HG03159 (cell line): Measurements from ENCODE around the gene LRRC43.

Source experiments
- ATAC-seq: cut with Tn5 transposase; IDR thresholded peaks from one replicate; pipeline ENCODE4 v1.9.1; 2021; ENCODE audit warnings: mild to moderate bottlenecking, moderate library complexity; ENCODE audit not compliant: unreplicated experiment

Gene LRRC43

GRCh38 chr12:122225683-122226365 lies 42.9 kb downstream of the LRRC43 start, which contains the start of gene DIABLO:
TSS of gene DIABLO (minus strand) at chr12:122226052. CDS start at chr12:122226014, 38 bp downstream.
- peak; percentile 87 for ATAC-seq

DNA sequence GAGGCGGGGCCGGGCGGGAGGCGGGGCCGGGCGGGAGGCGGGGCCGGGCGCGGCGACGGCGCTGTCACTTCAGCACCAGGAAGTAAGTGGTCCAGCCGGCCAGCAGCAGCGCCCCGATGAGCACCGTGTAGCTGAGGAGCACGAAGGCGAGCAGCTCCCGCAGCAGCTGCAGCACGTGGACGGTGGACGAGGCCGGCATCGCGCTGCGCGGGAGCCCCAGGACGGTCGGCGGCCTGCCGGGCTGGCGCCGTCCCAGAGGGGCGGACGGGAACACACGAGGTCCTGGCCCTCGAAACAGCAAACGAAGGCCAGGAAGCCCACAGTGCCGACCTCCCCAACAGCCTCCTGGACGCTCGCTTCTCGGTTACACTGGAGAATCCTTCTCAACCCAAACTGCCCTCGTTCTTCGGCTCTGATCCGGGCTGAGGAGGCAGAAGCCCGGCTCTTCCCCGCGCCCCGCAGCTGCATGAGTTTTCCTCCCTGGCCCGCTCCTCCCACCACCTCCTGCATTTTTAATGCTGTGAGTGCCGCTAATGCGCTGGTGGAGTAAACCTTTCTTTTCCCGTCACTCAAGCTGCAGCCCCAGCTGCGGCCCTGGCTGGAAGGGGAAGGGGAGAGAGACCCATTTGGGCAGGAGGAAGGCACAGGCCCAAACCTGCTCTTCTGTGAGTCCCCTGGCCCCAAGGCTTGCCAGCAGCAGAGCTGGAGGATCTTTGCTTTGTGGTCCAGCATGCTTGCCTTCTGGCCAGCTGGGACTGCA lies 43.6 kb downstream of the LRRC43 start:
- no peak for ATAC-seq

DNA sequence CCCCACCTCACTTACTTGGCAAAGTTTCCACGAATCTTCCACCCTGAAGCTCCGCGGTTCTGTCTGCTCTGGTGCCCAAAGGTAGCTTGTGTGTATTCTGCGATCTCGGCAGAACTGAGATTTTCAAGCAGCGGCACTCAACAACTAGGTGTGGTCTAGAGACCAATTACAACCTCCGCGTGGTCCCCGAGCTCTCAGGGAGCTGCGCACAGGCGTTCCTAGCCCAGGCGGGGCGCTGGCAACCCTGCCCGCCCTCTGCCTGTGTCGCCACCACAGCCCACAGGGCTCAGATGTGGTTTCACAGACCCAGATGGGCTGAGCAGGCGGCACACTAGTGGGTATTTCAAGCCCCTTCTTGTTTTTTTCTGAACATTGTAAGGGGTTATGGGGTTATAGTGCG lies 44.4 kb downstream of the LRRC43 start:
- no peak for ATAC-seq

GRCh38 chr12:122228092-122228491 lies 45.2 kb downstream of the LRRC43 start:
- no peak for ATAC-seq

- ATAC-seq: no peak
Measured at GRCh38 chr12:122230798-122231197, 47.9 kb downstream of the LRRC43 start.

DNA sequence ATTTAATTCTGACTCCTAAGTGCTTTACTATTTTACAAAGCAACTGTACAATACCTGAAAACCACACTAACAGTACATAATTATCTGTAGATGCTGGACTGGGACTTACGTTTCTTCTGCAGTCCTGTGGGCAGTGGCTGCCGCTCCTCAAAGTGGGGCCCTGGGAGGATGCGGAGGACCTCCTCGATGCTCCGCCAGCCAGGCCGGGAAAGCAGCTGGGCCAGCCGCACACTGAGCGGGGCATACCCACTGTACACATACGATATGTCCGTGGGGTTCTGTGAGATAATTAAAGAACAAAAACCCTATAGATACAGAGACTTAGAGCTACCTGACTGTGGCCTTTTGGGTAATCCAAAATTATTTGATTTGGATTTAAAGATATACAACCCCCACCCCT lies 49.8 kb downstream of the LRRC43 start:
- ATAC-seq: no peak

- no peak for ATAC-seq
Measured at GRCh38 chr12:122235741-122236140, 52.8 kb downstream of the LRRC43 start.

GRCh38 chr12:122238861-122239260 lies 55.9 kb downstream of the LRRC43 start:
- ATAC-seq: no peak

DNA sequence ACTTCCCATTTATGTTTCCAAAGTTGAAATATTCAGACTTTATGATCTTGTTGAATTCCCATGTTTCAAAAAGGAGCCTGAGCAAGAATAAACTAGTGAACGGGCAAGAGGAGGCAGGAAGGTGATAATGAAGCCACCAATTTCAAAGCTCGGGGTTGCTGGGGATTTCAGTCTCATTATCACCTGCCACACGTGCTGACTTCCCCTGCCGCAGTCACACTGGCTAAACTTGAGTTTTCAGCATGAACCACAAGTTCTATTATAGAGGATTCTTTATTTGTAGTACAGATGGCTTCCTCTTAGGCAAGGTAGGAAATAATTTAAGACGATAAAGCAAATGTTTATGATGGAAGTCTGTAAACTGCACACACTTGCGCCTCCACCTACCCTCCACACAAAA lies 61.0 kb downstream of the LRRC43 start:
- no peak for ATAC-seq

DNA sequence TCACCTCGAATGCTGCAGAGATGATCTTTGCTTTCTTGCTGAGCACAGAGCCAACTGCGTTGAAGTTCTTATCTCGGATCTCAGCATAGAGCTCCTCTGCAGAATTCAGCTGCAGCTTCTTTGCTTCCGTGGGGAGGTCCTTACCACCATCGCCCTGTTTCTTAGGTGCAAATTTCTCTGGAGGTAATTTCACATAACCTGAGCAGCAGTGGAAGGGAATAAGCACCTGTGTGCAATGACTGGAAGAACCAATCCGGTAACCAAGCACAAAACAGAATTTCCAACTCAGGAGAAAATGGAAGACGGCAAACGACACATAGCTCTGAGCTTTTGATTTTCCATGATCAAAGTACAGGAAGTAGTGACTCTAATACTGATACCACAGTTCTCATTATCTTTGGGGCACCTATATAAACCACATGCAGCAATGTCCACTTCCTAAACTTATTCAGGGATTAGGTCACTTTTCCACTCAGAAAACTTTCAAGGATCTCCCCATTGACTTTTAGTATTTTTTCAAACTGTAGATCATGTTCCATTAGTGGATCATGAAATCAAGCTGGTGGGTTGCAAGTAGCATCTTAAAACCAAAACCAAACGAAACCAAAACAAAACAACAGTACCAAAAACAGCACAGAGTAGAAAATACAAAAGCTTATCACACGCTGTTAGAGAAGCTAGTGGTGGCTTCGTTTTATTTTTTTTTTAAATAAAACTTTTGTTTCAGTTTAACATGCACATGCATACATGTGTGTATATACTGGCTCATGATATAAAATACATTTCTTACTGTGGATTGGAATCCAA lies 61.8 kb downstream of the LRRC43 start:
- ATAC-seq: no peak

DNA sequence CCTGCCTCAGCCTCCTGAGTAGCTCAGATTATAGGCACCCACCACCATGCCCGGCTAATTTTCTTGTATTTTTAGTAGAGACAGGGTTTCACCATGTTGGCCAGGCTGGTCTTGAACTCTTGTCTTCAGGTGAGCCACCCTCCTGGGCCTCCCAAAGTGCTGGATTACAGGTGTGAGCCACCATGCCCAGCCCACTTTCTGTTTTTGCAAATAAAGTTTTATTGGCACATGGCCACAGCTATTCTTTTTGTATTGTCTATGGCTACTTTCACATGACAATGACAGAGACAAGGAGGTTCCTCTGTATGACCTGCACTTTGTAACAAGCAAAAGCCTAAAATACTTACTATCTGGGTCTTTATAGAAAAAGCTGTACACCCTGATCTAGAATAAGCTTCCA lies 62.6 kb downstream of the LRRC43 start:
- no peak for ATAC-seq

DNA sequence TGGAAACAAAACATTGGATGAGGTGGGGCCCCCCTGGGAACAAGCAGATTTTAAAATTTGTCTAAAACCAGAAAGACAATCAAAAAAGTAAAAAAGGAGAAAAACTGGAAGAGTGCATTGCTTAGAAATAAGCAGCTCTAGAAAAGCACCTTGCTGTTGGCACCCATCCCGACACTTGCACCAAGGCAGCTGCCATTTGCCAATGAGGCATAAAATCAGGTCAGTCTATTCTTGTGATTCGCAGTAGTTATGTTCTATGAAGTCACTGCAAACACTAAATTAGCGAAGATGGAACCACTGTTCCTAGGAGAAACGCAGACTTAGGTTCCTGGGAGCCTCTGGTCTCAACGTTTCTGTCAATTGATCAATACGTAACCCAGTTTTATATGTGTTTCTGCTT lies 67.1 kb downstream of the LRRC43 start:
- no peak for ATAC-seq

GRCh38 chr12:122250536-122250935 lies 67.6 kb downstream of the LRRC43 start:
- ATAC-seq: no peak
